GM19468 (cell line): ENCODE results near the gene ECEL1.

ENCODE experiments used
- ATAC-seq: cut with Tn5 transposase; IDR thresholded peaks from one replicate; pipeline ENCODE4 v1.9.1; 2021; ENCODE audit warnings: mild to moderate bottlenecking, moderate library complexity, moderate number of reproducible peaks; ENCODE audit not compliant: unreplicated experiment; ENCODE audit errors: extremely low read depth

The ECEL1 gene

GRCh38 chr2:232502511-232502910 lies 14.9 kb upstream of the ECEL1 start:
- no peak for ATAC-seq

GRCh38 chr2:232501794-232502390 lies 14.3 kb upstream of the ECEL1 start:
- no peak for ATAC-seq

- ATAC-seq: no peak
These were observed 13.7 kb upstream of the ECEL1 start for GRCh38 chr2:232501331-232501771.

- ATAC-seq: no peak
These were observed 10.8 kb upstream of the ECEL1 start for GRCh38 chr2:232498452-232498851.

- no peak for ATAC-seq
These were observed 9.7 kb upstream of the ECEL1 start for GRCh38 chr2:232497348-232497747.

- no peak for ATAC-seq
These were observed 9.1 kb upstream of the ECEL1 start for GRCh38 chr2:232496501-232497270.

GRCh38 chr2:232495292-232495691 lies 7.7 kb upstream of the ECEL1 start:
- ATAC-seq: no peak

- ATAC-seq: no peak
These were observed 6.9 kb upstream of the ECEL1 start for GRCh38 chr2:232494542-232494941.

- ATAC-seq: no peak
These were observed 6.3 kb upstream of the ECEL1 start for GRCh38 chr2:232493701-232494474.

GRCh38 chr2:232492963-232493700 lies 5.5 kb upstream of the ECEL1 start:
- no peak for ATAC-seq

- no peak for ATAC-seq
These were observed 4.7 kb upstream of the ECEL1 start for GRCh38 chr2:232492236-232492848.

GRCh38 chr2:232491139-232491780 lies 3.6 kb upstream of the ECEL1 start:
- ATAC-seq: no peak

- no peak for ATAC-seq
These were observed 2.8 kb upstream of the ECEL1 start for GRCh38 chr2:232490221-232491138.

GRCh38 chr2:232489516-232490220 lies 2.0 kb upstream of the ECEL1 start:
- ATAC-seq: no peak

GRCh38 chr2:232488721-232489300 lies 1.2 kb upstream of the ECEL1 start:
- no peak for ATAC-seq

- ATAC-seq: no peak
These were observed 570 bp upstream of the ECEL1 start for GRCh38 chr2:232488097-232488711.
